GM23338 (cell line): ENCODE results near the gene KIFC1.
"Not testable (repeated sequence)": the region's sequence is repeated elsewhere in the genome, so short reads cannot be mapped to it uniquely, and the experiment has no call there.

ENCODE experiments used
- CREB1 ChIP-seq: fragments of 250-450 bp; sonication (Bioruptor Pico); IDR thresholded peaks from 2 replicates; pipeline ENCODE4 v1.5.0; 2020; ENCODE audit warnings: low read depth, mild to moderate bottlenecking, moderate library complexity
- CTCF ChIP-seq, 2 experiments: fragments of 200-600 bp in 1 of 2; sonication (generic) in 1 of 2; conservative IDR thresholded peaks; 2 replicates each; pipeline versions ENCODE4 v1.5.1 to v1.6.1; 2016 to 2017; ENCODE audit warnings: antibody characterized with exemption in 2 of 2, low read depth in 2 of 2, mild to moderate bottlenecking in 2 of 2, moderate library complexity in 1 of 2
- EZH2 ChIP-seq: fragments of 200-600 bp; sonication (generic); IDR thresholded peaks from one replicate; pipeline ENCODE4 v1.8.0; 2017; ENCODE audit warnings: antibody characterized with exemption, mild to moderate bottlenecking, low read depth; ENCODE audit not compliant: unreplicated experiment
- EZH2phosphoT487 ChIP-seq: fragments of 200-600 bp; sonication (generic); IDR thresholded peaks from one replicate; pipeline ENCODE4 v1.8.1; 2018; ENCODE audit warnings: antibody characterized with exemption; ENCODE audit not compliant: unreplicated experiment
- JUNB ChIP-seq: IDR thresholded peaks from one replicate; pipeline ENCODE4 v1.6.1; 2016; ENCODE audit warnings: antibody characterized with exemption; ENCODE audit not compliant: unreplicated experiment
- NANOG ChIP-seq: IDR thresholded peaks from 2 replicates; pipeline ENCODE4 v1.6.1; 2016; ENCODE audit warnings: antibody characterized with exemption, borderline replicate concordance
- POLR2AphosphoS5 ChIP-seq: IDR thresholded peaks from 2 replicates; pipeline ENCODE4 v1.6.1; 2016; ENCODE audit warnings: antibody characterized with exemption, low read depth
- STAT1 ChIP-seq: IDR thresholded peaks from one replicate; pipeline ENCODE4 v1.6.1; 2016; ENCODE audit warnings: antibody characterized with exemption; ENCODE audit not compliant: unreplicated experiment
- ZNF114 ChIP-seq: fragments of 250-450 bp; sonication (Bioruptor Pico); IDR thresholded peaks from 2 replicates; pipeline ENCODE4 v1.5.0; 2020; ENCODE audit warnings: mild to moderate bottlenecking, moderate library complexity
- ZNF331 ChIP-seq: fragments of 250-450 bp; sonication (Bioruptor Pico); IDR thresholded peaks from 2 replicates; pipeline ENCODE4 v1.5.0; 2020; ENCODE audit warnings: low read depth, mild to moderate bottlenecking, moderate library complexity
- TF ChIP-seq, protein P1 (sequence below): IDR thresholded peaks from 2 replicates; pipeline ENCODE4 v1.6.1; 2016; ENCODE audit warnings: antibody characterized with exemption
- TF ChIP-seq, protein P2 (sequence below): IDR thresholded peaks from one replicate; pipeline ENCODE4 v1.6.1; 2018; ENCODE audit warnings: antibody characterized with exemption; ENCODE audit not compliant: unreplicated experiment
- TF ChIP-seq, protein P3 (sequence below): fragments of 250-450 bp; sonication (Bioruptor Pico); IDR thresholded peaks from 2 replicates; pipeline ENCODE4 v1.5.0; 2020; ENCODE audit warnings: mild to moderate bottlenecking, moderate library complexity

- not testable (repeated sequence) for TF ChIP-seq EZH2phosphoT487; POLR2AphosphoS5; CTCF (conservative IDR thresholded peaks at IDR 0.05; ENCODE audit: low read depth in 2 of 2); EZH2; JUNB; CREB1 (CRISPR knock-in tag); STAT1; NANOG; ZNF114; ZNF331
- TF ChIP-seq, protein P1, sequence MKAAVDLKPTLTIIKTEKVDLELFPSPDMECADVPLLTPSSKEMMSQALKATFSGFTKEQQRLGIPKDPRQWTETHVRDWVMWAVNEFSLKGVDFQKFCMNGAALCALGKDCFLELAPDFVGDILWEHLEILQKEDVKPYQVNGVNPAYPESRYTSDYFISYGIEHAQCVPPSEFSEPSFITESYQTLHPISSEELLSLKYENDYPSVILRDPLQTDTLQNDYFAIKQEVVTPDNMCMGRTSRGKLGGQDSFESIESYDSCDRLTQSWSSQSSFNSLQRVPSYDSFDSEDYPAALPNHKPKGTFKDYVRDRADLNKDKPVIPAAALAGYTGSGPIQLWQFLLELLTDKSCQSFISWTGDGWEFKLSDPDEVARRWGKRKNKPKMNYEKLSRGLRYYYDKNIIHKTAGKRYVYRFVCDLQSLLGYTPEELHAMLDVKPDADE = not testable (repeated sequence)
- TF ChIP-seq, protein P2, sequence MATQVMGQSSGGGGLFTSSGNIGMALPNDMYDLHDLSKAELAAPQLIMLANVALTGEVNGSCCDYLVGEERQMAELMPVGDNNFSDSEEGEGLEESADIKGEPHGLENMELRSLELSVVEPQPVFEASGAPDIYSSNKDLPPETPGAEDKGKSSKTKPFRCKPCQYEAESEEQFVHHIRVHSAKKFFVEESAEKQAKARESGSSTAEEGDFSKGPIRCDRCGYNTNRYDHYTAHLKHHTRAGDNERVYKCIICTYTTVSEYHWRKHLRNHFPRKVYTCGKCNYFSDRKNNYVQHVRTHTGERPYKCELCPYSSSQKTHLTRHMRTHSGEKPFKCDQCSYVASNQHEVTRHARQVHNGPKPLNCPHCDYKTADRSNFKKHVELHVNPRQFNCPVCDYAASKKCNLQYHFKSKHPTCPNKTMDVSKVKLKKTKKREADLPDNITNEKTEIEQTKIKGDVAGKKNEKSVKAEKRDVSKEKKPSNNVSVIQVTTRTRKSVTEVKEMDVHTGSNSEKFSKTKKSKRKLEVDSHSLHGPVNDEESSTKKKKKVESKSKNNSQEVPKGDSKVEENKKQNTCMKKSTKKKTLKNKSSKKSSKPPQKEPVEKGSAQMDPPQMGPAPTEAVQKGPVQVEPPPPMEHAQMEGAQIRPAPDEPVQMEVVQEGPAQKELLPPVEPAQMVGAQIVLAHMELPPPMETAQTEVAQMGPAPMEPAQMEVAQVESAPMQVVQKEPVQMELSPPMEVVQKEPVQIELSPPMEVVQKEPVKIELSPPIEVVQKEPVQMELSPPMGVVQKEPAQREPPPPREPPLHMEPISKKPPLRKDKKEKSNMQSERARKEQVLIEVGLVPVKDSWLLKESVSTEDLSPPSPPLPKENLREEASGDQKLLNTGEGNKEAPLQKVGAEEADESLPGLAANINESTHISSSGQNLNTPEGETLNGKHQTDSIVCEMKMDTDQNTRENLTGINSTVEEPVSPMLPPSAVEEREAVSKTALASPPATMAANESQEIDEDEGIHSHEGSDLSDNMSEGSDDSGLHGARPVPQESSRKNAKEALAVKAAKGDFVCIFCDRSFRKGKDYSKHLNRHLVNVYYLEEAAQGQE = not testable (repeated sequence)
- TF ChIP-seq, protein P3, sequence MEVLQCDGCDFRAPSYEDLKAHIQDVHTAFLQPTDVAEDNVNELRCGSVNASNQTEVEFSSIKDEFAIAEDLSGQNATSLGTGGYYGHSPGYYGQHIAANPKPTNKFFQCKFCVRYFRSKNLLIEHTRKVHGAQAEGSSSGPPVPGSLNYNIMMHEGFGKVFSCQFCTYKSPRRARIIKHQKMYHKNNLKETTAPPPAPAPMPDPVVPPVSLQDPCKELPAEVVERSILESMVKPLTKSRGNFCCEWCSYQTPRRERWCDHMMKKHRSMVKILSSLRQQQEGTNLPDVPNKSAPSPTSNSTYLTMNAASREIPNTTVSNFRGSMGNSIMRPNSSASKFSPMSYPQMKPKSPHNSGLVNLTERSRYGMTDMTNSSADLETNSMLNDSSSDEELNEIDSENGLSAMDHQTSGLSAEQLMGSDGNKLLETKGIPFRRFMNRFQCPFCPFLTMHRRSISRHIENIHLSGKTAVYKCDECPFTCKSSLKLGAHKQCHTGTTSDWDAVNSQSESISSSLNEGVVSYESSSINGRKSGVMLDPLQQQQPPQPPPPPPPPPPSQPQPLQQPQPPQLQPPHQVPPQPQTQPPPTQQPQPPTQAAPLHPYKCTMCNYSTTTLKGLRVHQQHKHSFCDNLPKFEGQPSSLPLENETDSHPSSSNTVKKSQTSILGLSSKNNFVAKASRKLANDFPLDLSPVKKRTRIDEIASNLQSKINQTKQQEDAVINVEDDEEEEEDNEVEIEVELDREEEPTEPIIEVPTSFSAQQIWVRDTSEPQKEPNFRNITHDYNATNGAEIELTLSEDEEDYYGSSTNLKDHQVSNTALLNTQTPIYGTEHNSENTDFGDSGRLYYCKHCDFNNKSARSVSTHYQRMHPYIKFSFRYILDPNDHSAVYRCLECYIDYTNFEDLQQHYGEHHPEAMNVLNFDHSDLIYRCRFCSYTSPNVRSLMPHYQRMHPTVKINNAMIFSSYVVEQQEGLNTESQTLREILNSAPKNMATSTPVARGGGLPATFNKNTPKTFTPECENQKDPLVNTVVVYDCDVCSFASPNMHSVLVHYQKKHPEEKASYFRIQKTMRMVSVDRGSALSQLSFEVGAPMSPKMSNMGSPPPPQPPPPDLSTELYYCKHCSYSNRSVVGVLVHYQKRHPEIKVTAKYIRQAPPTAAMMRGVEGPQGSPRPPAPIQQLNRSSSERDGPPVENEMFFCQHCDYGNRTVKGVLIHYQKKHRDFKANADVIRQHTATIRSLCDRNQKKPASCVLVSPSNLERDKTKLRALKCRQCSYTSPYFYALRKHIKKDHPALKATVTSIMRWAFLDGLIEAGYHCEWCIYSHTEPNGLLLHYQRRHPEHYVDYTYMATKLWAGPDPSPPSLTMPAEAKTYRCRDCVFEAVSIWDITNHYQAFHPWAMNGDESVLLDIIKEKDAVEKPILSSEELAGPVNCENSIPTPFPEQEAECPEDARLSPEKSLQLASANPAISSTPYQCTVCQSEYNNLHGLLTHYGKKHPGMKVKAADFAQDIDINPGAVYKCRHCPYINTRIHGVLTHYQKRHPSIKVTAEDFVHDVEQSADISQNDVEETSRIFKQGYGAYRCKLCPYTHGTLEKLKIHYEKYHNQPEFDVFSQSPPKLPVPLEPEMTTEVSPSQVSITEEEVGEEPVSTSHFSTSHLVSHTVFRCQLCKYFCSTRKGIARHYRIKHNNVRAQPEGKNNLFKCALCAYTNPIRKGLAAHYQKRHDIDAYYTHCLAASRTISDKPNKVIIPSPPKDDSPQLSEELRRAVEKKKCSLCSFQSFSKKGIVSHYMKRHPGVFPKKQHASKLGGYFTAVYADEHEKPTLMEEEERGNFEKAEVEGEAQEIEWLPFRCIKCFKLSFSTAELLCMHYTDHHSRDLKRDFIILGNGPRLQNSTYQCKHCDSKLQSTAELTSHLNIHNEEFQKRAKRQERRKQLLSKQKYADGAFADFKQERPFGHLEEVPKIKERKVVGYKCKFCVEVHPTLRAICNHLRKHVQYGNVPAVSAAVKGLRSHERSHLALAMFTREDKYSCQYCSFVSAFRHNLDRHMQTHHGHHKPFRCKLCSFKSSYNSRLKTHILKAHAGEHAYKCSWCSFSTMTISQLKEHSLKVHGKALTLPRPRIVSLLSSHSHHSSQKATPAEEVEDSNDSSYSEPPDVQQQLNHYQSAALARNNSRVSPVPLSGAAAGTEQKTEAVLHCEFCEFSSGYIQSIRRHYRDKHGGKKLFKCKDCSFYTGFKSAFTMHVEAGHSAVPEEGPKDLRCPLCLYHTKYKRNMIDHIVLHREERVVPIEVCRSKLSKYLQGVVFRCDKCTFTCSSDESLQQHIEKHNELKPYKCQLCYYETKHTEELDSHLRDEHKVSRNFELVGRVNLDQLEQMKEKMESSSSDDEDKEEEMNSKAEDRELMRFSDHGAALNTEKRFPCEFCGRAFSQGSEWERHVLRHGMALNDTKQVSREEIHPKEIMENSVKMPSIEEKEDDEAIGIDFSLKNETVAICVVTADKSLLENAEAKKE (CRISPR knock-in tag) = not testable (repeated sequence)
These were observed 7.0 kb downstream of the KIFC1 start for GRCh38 chr6:33398601-33399000.
